Gastroesophageal sphincter (tissue), 3 donors: ENCODE data around the gene RNF212.

Source experiments
- EP300 ChIP-seq: sonication (generic); formaldehyde crosslinking; IDR thresholded peaks from one replicate; pipeline ENCODE4 v1.6.1; 2017; ENCODE audit warnings: antibody characterized with exemption, mild to moderate bottlenecking
- POLR2A ChIP-seq, 2 donors: fragments of 450-650 bp; IDR thresholded peaks; one replicate each; pipeline ENCODE4 v1.6.1; 2017; ENCODE audit warnings: antibody characterized with exemption in 2 of 2, mild to moderate bottlenecking in 2 of 2, moderate library complexity in 1 of 2
- POLR2AphosphoS5 ChIP-seq: sonication (generic); formaldehyde crosslinking; IDR thresholded peaks from one replicate; pipeline ENCODE4 v1.6.1; 2017; ENCODE audit warnings: antibody characterized with exemption
- TF ChIP-seq, protein P1 (sequence below), 4 experiments: fragments of 200-600 bp in 2 of 4; fragments of 450-650 bp in 2 of 4; sonication (generic) in 1 of 4; IDR thresholded peaks; one replicate each; pipeline ENCODE4 v1.5.1; 2017 to 2019; ENCODE audit warnings: antibody characterized with exemption in 4 of 4, mild to moderate bottlenecking in 2 of 4, moderate library complexity in 2 of 4

DNA sequence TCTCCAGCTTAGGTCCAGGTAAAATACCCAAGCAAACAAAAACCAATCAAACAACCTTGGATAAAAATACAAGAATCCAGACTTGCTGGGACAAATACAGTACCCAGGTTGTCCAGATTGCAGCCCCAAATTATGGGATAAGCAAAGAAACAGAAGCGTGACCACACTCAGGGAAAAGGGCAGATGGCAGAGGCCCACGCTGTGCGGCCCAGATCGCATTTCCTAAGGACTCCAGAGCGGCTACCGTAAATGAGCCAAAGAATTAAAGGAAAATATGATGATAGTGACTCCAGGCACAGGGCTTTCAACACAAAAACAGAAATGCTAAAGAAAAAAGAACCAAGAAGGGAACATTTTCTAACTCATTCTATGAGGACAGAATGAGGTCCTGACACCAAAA, 51.6 kb downstream of the RNF212 start:
- TF ChIP-seq, protein P1, sequence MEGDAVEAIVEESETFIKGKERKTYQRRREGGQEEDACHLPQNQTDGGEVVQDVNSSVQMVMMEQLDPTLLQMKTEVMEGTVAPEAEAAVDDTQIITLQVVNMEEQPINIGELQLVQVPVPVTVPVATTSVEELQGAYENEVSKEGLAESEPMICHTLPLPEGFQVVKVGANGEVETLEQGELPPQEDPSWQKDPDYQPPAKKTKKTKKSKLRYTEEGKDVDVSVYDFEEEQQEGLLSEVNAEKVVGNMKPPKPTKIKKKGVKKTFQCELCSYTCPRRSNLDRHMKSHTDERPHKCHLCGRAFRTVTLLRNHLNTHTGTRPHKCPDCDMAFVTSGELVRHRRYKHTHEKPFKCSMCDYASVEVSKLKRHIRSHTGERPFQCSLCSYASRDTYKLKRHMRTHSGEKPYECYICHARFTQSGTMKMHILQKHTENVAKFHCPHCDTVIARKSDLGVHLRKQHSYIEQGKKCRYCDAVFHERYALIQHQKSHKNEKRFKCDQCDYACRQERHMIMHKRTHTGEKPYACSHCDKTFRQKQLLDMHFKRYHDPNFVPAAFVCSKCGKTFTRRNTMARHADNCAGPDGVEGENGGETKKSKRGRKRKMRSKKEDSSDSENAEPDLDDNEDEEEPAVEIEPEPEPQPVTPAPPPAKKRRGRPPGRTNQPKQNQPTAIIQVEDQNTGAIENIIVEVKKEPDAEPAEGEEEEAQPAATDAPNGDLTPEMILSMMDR (IDR thresholded peaks at IDR 0.05): no peak
- TF ChIP-seq POLR2A (IDR thresholded peaks at IDR 0.05): no peak
- no peak for TF ChIP-seq EP300
- TF ChIP-seq POLR2AphosphoS5: no peak
